Stimulated activated effector memory CD8-positive, alpha-beta T cell treated with anti-CD3 and anti-CD28 coated beads, Interleukin-12 subunit alpha, Interleukin-12 subunit beta, amount 100 ng/mL, for 72 hours (primary cell): ENCODE data around the gene NDE1.
"Not testable (repeated sequence)": the region's sequence is repeated elsewhere in the genome, so short reads cannot be mapped to it uniquely, and the experiment has no call there.

Experiments used
- ATAC-seq: fragments of 150-1000 bp; cut with Tn5 transposase; 2 replicates; pipeline ENCODE4 v1.10.0; 2021
- DNase-seq, 2 donors: peaks; one replicate each; pipeline ENCODE4 v3.0.0; 2021 to 2022; ENCODE audit warnings: low spot score in 2 of 2
- H3K27ac Mint-ChIP-seq: one replicate; pipeline ENCODE4 v1.8.0; 2022; ENCODE audit warnings: mild to moderate bottlenecking, mixed read lengths
- H3K36me3 Mint-ChIP-seq: one replicate; pipeline ENCODE4 v1.8.0; 2022; ENCODE audit warnings: mild to moderate bottlenecking, mixed read lengths
- H3K4me1 Mint-ChIP-seq: one replicate; pipeline ENCODE4 v1.8.0; 2022; ENCODE audit warnings: mixed read lengths
- H3K4me3 Mint-ChIP-seq: one replicate; pipeline ENCODE4 v1.8.0; 2022; ENCODE audit warnings: mild to moderate bottlenecking, mixed read lengths
- H3K9me3 Mint-ChIP-seq: one replicate; pipeline ENCODE4 v1.8.0; 2022; ENCODE audit warnings: mixed read lengths

The NDE1 gene

GRCh38 chr16:15658149-15658548 lies 8.1 kb downstream of the NDE1 start:
- Mint-ChIP-seq H3K36me3 (peaks cover 76% of the 10 kb centered on the region), H3K4me3 (peak overlapping the region; percentile 24), H3K27ac (peak overlapping the region; percentile 86), H3K4me1 (peaks cover 50% of the 10 kb centered on the region), H3K9me3 (no peaks in the 10 kb centered on the region)
- no peak for DNase-seq
- peak; percentile 36 for ATAC-seq

DNA sequence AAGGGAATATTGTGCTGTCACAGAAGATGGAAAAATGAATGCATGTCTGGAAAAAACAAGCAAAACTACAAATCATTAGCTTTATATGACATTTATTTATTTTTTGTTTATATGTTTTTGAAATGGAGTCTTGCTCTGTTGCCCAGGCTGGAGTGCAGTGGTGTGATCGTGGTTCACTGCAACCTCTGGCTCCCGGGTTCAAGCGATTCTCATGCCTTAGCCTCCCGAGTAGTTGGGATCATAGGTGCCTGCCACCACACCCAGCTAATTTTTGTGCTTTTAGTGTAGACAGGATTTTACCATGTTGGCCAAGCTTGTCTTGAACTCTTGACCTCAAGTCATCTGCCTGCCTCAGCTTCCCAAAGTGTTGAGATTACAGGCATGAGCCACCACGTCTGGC lies 8.5 kb downstream of the NDE1 start:
- no peak for DNase-seq
- Mint-ChIP-seq H3K27ac (peak overlapping the region; percentile 86), H3K9me3 (no peaks in the 10 kb centered on the region), H3K36me3 (peaks cover 76% of the 10 kb centered on the region), H3K4me1 (peaks cover 54% of the 10 kb centered on the region), H3K4me3 (peak overlapping the region; percentile 24)
- no peak for ATAC-seq

DNA sequence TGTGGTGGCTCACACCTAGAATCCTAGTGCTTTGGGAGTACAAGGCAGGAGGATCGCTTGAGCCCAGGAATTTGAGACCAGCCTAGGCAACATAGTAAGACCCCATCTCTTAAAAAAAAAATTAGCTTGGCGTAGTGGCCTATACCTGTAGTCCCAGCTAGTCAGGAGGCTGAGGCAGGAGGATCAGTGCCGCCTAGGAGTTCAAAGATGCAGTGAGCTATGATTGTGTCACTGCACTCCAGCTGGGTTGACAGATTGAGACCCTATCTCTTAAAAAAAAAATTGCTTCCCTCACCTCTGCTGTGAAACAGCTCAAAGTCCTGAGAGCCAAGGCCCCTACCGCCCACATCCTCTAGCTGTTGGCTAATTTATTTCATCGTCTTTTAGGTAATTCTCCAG lies 10.2 kb downstream of the NDE1 start:
- Mint-ChIP-seq H3K27ac (peak overlapping the region; percentile 86), H3K4me1 (peaks cover 51% of the 10 kb centered on the region), H3K4me3 (no peak overlapping the region), H3K9me3 (no peaks in the 10 kb centered on the region), H3K36me3 (peaks cover 76% of the 10 kb centered on the region)
- DNase-seq (no peak), ATAC-seq (no peak)

GRCh38 chr16:15665107-15665506 lies 15.1 kb downstream of the NDE1 start:
- ATAC-seq = no peak
- Mint-ChIP-seq H3K36me3 (peaks cover 100% of the 10 kb centered on the region), H3K4me3 (no peak overlapping the region), H3K9me3 (no peaks in the 10 kb centered on the region), H3K27ac (no peak overlapping the region), H3K4me1 (peaks cover 25% of the 10 kb centered on the region)
- DNase-seq = no peak

- no peak for ATAC-seq
Observed at GRCh38 chr16:15667091-15667742, 17.2 kb downstream of the NDE1 start.

GRCh38 chr16:15671530-15672117 lies 21.6 kb downstream of the NDE1 start:
- DNase-seq = no peak
- ATAC-seq = no peak
- H3K36me3 Mint-ChIP-seq = peaks cover 92% of the 10 kb centered on the region
- H3K4me3 Mint-ChIP-seq = no peak overlapping the region
- H3K27ac Mint-ChIP-seq = peak overlapping the region; percentile 97
- H3K9me3 Mint-ChIP-seq = no peaks in the 10 kb centered on the region
- H3K4me1 Mint-ChIP-seq = peaks cover 29% of the 10 kb centered on the region

More at GRCh38 chr16:15667091-15667742, 17.2 kb downstream of the NDE1 start:
- peaks cover 100% of the 10 kb centered on the region for H3K36me3 Mint-ChIP-seq
- DNase-seq = no peak
- H3K4me3 Mint-ChIP-seq = no peak overlapping the region
- peaks cover 19% of the 10 kb centered on the region for H3K4me1 Mint-ChIP-seq
- H3K9me3 Mint-ChIP-seq = no peaks in the 10 kb centered on the region
- no peak overlapping the region for H3K27ac Mint-ChIP-seq

- H3K4me1 Mint-ChIP-seq = peaks cover 32% of the 10 kb centered on the region
- H3K27ac Mint-ChIP-seq = peak overlapping the region; percentile 97
- not testable (repeated sequence) for H3K9me3 Mint-ChIP-seq, DNase-seq, ATAC-seq
- peak overlapping the region; percentile 61 for H3K4me3 Mint-ChIP-seq
- peaks cover 92% of the 10 kb centered on the region for H3K36me3 Mint-ChIP-seq
Observed at GRCh38 chr16:15672127-15672513, 22.1 kb downstream of the NDE1 start.

DNA sequence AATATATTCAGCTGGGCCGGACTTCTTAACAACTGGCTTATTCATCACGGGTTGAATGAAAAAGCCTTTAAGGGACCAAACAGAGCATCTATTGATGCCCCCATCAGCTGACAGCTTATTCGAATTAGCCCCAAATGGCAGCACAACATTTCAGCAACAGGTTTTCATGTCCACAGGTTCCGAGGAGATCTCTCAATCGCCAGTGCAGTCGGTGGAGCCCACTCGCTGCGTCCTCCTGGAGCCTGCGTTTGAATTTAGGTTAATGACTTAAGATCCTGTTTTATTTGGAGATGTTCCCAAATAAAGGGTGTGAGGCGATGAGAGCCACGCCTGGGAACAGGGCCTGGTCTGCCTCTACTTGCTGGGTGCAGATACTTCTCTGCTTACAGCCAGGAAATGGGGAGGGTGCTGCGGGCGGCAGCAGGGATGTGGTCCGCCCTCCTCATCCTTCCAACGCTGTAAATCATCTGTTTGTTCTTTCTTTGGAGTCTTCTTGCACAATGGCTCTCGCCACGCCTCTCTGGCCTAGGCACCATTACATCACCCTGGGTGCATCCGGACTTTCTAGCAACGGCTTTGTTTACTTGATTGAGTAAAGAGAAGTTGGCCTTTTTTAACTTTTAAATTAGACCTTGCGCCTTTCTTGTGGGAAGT lies 22.6 kb downstream of the NDE1 start:
- ATAC-seq = peak; percentile 91
- Mint-ChIP-seq H3K36me3 (peaks cover 92% of the 10 kb centered on the region), H3K4me1 (peaks cover 32% of the 10 kb centered on the region), H3K4me3 (peak overlapping the region; percentile 61), H3K9me3 (no peaks in the 10 kb centered on the region), H3K27ac (peak overlapping the region; percentile 97)
- DNase-seq = no peak

GRCh38 chr16:15674571-15674970 lies 24.5 kb downstream of the NDE1 start:
- DNase-seq = no peak
- Mint-ChIP-seq H3K4me1 (peaks cover 32% of the 10 kb centered on the region), H3K27ac (peak overlapping the region; percentile 97), H3K4me3 (no peak overlapping the region), H3K9me3 (no peaks in the 10 kb centered on the region), H3K36me3 (peaks cover 92% of the 10 kb centered on the region)
- ATAC-seq = no peak

DNA sequence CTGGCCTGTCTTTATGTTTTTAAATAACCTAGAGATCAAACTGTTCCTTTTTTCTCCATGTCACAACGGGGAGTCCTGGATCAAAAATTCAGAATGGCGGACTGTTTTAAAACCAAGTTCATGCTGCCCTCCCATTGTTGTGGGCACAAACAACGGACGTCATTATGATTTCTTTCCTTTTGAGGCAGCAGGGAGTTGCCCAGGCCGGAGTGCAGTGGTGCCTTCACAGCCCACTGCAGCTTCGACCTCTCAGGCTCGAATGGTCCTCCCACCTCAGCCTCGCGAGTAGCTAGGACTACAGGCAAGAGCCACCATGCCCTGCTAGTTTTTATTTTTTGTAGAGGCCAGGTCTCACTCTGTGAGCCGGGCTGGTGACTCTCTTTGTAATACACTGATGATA lies 26.5 kb downstream of the NDE1 start:
- H3K36me3 Mint-ChIP-seq = peaks cover 92% of the 10 kb centered on the region
- H3K4me1 Mint-ChIP-seq = peaks cover 31% of the 10 kb centered on the region
- peak overlapping the region; percentile 97 for H3K27ac Mint-ChIP-seq
- no peak for ATAC-seq
- DNase-seq = no peak
- H3K4me3 Mint-ChIP-seq = no peak overlapping the region
- no peaks in the 10 kb centered on the region for H3K9me3 Mint-ChIP-seq

DNA sequence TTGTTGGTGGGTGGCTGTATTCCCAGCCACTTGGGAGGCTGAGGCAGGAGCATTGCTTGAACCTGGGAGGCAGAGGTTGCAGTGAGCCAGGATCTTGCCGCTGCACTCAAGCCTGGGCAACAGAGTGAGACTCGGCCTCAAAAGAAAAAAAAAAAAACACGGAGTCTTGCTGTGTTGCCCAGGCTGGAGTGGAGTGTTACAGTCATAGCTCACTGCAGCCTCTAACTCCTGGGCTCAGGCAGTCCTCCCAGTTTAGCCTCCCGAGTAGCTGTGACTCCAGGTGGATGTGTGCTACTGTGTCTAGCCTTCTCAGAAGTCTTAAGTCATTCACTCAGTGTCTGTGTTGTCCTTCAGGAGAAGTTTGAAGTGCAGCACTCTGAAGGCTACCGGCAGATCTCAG lies 27.4 kb downstream of the NDE1 start:
- Mint-ChIP-seq H3K36me3 (peaks cover 95% of the 10 kb centered on the region), H3K27ac (peak overlapping the region; percentile 97), H3K4me1 (peaks cover 22% of the 10 kb centered on the region), H3K4me3 (no peak overlapping the region), H3K9me3 (no peaks in the 10 kb centered on the region)
- no peak for DNase-seq
- no peak for ATAC-seq

DNA sequence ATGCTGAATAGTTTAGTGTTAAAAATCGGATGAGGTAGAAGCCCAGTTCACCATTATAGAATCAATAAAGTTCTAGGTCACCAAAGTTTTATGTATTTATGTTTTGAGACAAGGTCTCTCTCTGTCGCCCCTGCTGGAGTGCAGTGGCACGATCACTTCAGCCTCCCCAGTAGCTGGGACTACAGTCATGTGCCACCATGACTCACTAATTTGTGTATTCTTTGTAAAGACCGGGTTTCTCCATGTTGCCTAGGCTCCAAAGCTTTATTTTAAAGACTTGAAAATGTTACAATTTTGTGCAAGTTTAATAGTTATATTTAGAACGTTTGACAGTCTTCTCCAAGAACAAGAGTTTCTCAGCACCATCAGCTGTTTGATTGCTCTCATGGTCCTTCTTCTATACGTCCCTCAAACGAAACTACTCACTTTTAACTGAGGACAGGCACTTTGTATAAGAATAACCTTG lies 32.1 kb downstream of the NDE1 start:
- H3K4me3 Mint-ChIP-seq = no peak overlapping the region
- DNase-seq (no peak), ATAC-seq (peak; percentile 77)
- peaks cover 100% of the 10 kb centered on the region for H3K36me3 Mint-ChIP-seq
- no peaks in the 10 kb centered on the region for H3K9me3 Mint-ChIP-seq
- H3K4me1 Mint-ChIP-seq = no peaks in the 10 kb centered on the region
- no peak overlapping the region for H3K27ac Mint-ChIP-seq

DNA sequence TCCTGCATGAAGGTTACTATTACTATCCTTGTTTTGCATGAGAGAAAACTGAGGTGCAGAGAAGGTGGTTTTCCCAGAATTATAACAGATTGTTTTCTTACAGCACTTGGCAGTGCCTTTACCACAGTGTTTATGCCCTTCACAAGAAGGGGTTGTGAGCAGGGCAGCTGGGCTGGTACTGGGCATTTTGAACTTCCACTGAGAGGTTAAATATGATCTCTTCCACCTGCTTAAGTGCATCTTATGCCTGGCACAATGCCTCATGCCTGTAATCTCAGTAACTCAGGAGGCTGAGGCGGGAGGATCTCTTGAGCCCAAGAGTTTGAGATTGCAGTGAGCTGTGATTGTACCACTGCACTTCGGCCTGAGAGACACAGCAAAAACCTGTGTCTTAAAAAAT lies 36.2 kb downstream of the NDE1 start:
- Mint-ChIP-seq H3K4me1 (no peaks in the 10 kb centered on the region), H3K9me3 (no peaks in the 10 kb centered on the region), H3K27ac (no peak overlapping the region), H3K4me3 (no peak overlapping the region), H3K36me3 (peaks cover 100% of the 10 kb centered on the region)
- no peak for ATAC-seq
- no peak for DNase-seq

DNA sequence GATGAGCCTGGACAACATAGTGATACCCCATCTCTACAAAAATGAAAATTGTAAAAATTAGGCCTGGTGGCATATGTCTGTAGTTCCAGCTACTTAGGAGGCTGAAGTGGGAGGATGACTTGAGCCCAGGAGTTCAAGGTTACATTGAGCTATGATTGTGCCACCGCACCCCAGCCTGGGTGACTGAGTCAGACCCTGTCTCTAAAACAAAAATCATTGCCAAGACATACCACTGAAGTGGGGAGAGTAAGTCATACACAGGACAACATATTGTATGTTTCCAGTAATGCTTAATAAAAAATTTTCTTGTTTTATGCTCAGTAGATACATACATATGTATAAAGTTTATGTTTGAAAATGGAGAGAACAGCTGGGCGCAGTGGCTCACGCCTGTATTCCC lies 39.2 kb downstream of the NDE1 start:
- no peak overlapping the region for H3K4me3 Mint-ChIP-seq
- no peak for DNase-seq
- H3K36me3 Mint-ChIP-seq = peaks cover 100% of the 10 kb centered on the region
- no peaks in the 10 kb centered on the region for H3K9me3 Mint-ChIP-seq
- no peak overlapping the region for H3K27ac Mint-ChIP-seq
- no peaks in the 10 kb centered on the region for H3K4me1 Mint-ChIP-seq
- ATAC-seq = no peak

GRCh38 chr16:15690296-15690695 lies 40.3 kb downstream of the NDE1 start:
- H3K4me1 Mint-ChIP-seq = no peaks in the 10 kb centered on the region
- no peak overlapping the region for H3K4me3 Mint-ChIP-seq
- H3K27ac Mint-ChIP-seq = no peak overlapping the region
- H3K36me3 Mint-ChIP-seq = peaks cover 100% of the 10 kb centered on the region
- no peak for ATAC-seq
- no peaks in the 10 kb centered on the region for H3K9me3 Mint-ChIP-seq
- no peak for DNase-seq

DNA sequence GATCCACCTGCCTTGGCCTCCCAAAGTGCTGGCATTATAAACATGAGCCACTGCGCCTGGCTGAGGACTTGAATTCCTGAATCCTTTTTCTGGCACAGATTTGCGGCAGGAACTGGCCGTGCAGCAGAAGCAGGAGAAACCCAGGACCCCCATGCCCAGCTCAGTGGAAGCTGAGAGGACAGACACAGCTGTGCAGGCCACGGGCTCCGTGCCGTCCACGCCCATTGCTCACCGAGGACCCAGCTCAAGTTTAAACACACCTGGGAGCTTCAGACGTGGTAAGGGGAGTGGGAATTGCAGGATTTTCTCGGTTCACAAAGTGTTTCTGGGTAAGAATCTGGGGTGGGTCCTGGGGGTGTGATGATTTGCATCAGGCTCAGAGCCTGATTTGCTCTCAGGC lies 41.0 kb downstream of the NDE1 start:
- Mint-ChIP-seq H3K4me3 (no peak overlapping the region), H3K27ac (no peak overlapping the region), H3K4me1 (no peaks in the 10 kb centered on the region), H3K36me3 (peaks cover 100% of the 10 kb centered on the region), H3K9me3 (no peaks in the 10 kb centered on the region)
- DNase-seq (no peak), ATAC-seq (no peak)
